Activated effector memory CD4-positive, alpha-beta T cell treated with anti-CD3 and anti-CD28 coated beads, Interleukin-2, amount 50 U/mL, for 16 hours (primary cell): ENCODE measurements around the gene RHBDF2.
"Not testable (repeated sequence)": the region's sequence is repeated elsewhere in the genome, so short reads cannot be mapped to it uniquely, and the experiment has no call there.

Experiments
- DNase-seq: peaks from one replicate; pipeline ENCODE4 v3.0.0-alpha.2; 2020

The RHBDF2 gene

GRCh38 chr17:76537578-76538280, 36.5 kb upstream of the RHBDF2 start, which contains the start of gene CYGB:
Gene CYGB (minus strand): TSS chr17:76537709. CDS start chr17:76537542, 167 bp downstream.
- no peak for DNase-seq

GRCh38 chr17:76537288-76537577, 36.0 kb upstream of the RHBDF2 start:
- DNase-seq: no peak

- DNase-seq: no peak
Observed at GRCh38 chr17:76536511-76537287, 35.5 kb upstream of the RHBDF2 start.

GRCh38 chr17:76535788-76536510, 34.7 kb upstream of the RHBDF2 start:
- no peak for DNase-seq

- no peak for DNase-seq
Observed at GRCh38 chr17:76534831-76535732, 33.9 kb upstream of the RHBDF2 start.

GRCh38 chr17:76533640-76534359, 32.6 kb upstream of the RHBDF2 start:
- DNase-seq: not testable (repeated sequence)

GRCh38 chr17:76532072-76532651, 30.9 kb upstream of the RHBDF2 start:
- DNase-seq: no peak

GRCh38 chr17:76531486-76532038, 30.3 kb upstream of the RHBDF2 start:
- no peak for DNase-seq

- no peak for DNase-seq
Observed at GRCh38 chr17:76530811-76531485, 29.7 kb upstream of the RHBDF2 start.

- DNase-seq: no peak
Observed at GRCh38 chr17:76530095-76530723, 29.0 kb upstream of the RHBDF2 start.

GRCh38 chr17:76529224-76530094, 28.2 kb upstream of the RHBDF2 start:
- no peak for DNase-seq

GRCh38 chr17:76528528-76529223, 27.5 kb upstream of the RHBDF2 start:
- DNase-seq: no peak

GRCh38 chr17:76528156-76528527, 26.9 kb upstream of the RHBDF2 start:
- no peak for DNase-seq

- DNase-seq: peak; percentile 77
Observed at GRCh38 chr17:76527430-76528111, 26.3 kb upstream of the RHBDF2 start.

GRCh38 chr17:76527016-76527415, 25.8 kb upstream of the RHBDF2 start:
- not testable (repeated sequence) for DNase-seq

GRCh38 chr17:76525513-76525833, 24.2 kb upstream of the RHBDF2 start:
- not testable (repeated sequence) for DNase-seq

- no peak for DNase-seq
Observed at GRCh38 chr17:76524598-76525512, 23.6 kb upstream of the RHBDF2 start.
